Gastroesophageal sphincter (tissue), 4 donors: ENCODE data around the gene SULT1B1. TPM values are rescaled to one million over a fixed set of nuclear protein-coding genes. Genes with fewer than 3 reads are reported as not detected.

Source experiments
- ATAC-seq: fragments of 150-250 bp; one replicate; pipeline ENCODE4 v1.9.1; 2016; ENCODE audit warnings: mild to moderate bottlenecking, moderate library complexity
- H3K27ac ChIP-seq, 4 donors: fragments of 200-600 bp; sonication (generic) in 3 of 4; 1 replicate in 3 of 4; 2 replicates in 1 of 4; pipeline ENCODE4 v1.5.1; 2016 to 2019
- H3K27me3 ChIP-seq: fragments of 200-600 bp; sonication (generic); one replicate; pipeline ENCODE4 v1.5.1; 2019
- H3K36me3 ChIP-seq, 2 donors: fragments of 200-600 bp; sonication (generic); one replicate each; pipeline ENCODE4 v1.5.1; 2019; ENCODE audit warnings: control low read depth in 1 of 2
- H3K4me1 ChIP-seq, 3 donors: fragments of 200-600 bp; sonication (generic); 1 replicate in 2 of 3; 2 replicates in 1 of 3; pipeline ENCODE4 v1.5.1; 2016 to 2019; ENCODE audit warnings: control low read depth in 2 of 3
- H3K4me3 ChIP-seq, 2 donors: fragments of 200-600 bp; sonication (generic); one replicate each; pipeline ENCODE4 v1.5.1; 2019; ENCODE audit warnings: mild to moderate bottlenecking in 1 of 2, moderate library complexity in 1 of 2
- H3K9me3 ChIP-seq, 3 donors: fragments of 200-600 bp; sonication (generic); one replicate each; pipeline ENCODE4 v1.5.1; 2017 to 2019; ENCODE audit warnings: control low read depth in 2 of 3
- EP300 ChIP-seq: sonication (generic); formaldehyde crosslinking; IDR thresholded peaks from one replicate; pipeline ENCODE4 v1.6.1; 2017; ENCODE audit warnings: antibody characterized with exemption, mild to moderate bottlenecking
- POLR2A ChIP-seq, 2 donors: fragments of 450-650 bp; IDR thresholded peaks; one replicate each; pipeline ENCODE4 v1.6.1; 2017; ENCODE audit warnings: antibody characterized with exemption in 2 of 2, mild to moderate bottlenecking in 2 of 2, moderate library complexity in 1 of 2
- POLR2AphosphoS5 ChIP-seq: sonication (generic); formaldehyde crosslinking; IDR thresholded peaks from one replicate; pipeline ENCODE4 v1.6.1; 2017; ENCODE audit warnings: antibody characterized with exemption
- WGBS, 2 donors: methylation state at CpG; one replicate each; pipeline ENCODE4 v1.1.5; 2018; ENCODE audit warnings: low coverage in 1 of 2; 5-methylcytosine and 5-hydroxymethylcytosine counted together
- total RNA-seq, 4 donors: library from RNA; depleted of rRNA; stranded (reverse); fragments of >200 nt; gene quantifications; one replicate each; pipeline ENCODE4 v1.1.0, GENCODE V29; 2016
- TF ChIP-seq, protein P1 (sequence below), 4 experiments: fragments of 200-600 bp in 2 of 4; fragments of 450-650 bp in 2 of 4; sonication (generic) in 1 of 4; IDR thresholded peaks; one replicate each; pipeline ENCODE4 v1.5.1; 2017 to 2019; ENCODE audit warnings: antibody characterized with exemption in 4 of 4, mild to moderate bottlenecking in 2 of 4, moderate library complexity in 2 of 4

Gene SULT1B1
- total RNA-seq, 4 donors from 2014 or later: 0.27 to 1.3 (median 0.87) TPM

- H3K4me1 ChIP-seq: no peaks in the 10 kb centered on the region
- no peak overlapping the region for H3K4me3 ChIP-seq
- TF ChIP-seq EP300 (no peak), POLR2A (IDR thresholded peaks at IDR 0.05) (no peak), POLR2AphosphoS5 (no peak)
- TF ChIP-seq, protein P1, sequence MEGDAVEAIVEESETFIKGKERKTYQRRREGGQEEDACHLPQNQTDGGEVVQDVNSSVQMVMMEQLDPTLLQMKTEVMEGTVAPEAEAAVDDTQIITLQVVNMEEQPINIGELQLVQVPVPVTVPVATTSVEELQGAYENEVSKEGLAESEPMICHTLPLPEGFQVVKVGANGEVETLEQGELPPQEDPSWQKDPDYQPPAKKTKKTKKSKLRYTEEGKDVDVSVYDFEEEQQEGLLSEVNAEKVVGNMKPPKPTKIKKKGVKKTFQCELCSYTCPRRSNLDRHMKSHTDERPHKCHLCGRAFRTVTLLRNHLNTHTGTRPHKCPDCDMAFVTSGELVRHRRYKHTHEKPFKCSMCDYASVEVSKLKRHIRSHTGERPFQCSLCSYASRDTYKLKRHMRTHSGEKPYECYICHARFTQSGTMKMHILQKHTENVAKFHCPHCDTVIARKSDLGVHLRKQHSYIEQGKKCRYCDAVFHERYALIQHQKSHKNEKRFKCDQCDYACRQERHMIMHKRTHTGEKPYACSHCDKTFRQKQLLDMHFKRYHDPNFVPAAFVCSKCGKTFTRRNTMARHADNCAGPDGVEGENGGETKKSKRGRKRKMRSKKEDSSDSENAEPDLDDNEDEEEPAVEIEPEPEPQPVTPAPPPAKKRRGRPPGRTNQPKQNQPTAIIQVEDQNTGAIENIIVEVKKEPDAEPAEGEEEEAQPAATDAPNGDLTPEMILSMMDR (IDR thresholded peaks at IDR 0.05): no peak
- no peaks in the 10 kb centered on the region for H3K9me3 ChIP-seq
- no peak overlapping the region for H3K27ac ChIP-seq
- ATAC-seq: no peak
- H3K27me3 ChIP-seq: no peaks in the 10 kb centered on the region
- WGBS, 2 donors: 36 to 60% methylated on average over 1 of the region's 1 CpG
- no peaks in the 10 kb centered on the region for H3K36me3 ChIP-seq
These were observed 29.2 kb downstream of the SULT1B1 start for GRCh38 chr4:69731241-69731640.

DNA sequence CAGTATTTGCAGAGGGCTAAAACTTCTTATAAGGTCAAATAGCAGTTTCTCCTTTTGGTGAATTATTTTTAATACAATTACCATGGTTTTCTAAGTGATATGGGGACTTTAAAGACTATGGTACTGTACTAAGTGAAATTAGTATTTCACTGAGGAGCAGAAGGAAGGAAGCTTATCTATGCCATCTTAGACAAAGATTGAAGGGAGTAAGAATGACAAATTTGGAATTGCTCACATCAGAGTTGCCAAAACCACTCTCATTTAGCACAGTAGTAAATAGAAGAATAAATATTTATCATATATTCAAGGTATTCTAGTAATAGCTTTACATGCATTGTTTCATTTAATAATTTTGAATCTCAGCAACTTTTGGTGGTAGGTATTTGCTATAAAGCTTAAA is 30.4 kb downstream of the SULT1B1 start:
- TF ChIP-seq POLR2A (IDR thresholded peaks at IDR 0.05) (no peak), EP300 (no peak), POLR2AphosphoS5 (no peak)
- TF ChIP-seq, protein P1 (IDR thresholded peaks at IDR 0.05): no peak
- no peak overlapping the region for H3K27ac ChIP-seq
- ATAC-seq: no peak

DNA sequence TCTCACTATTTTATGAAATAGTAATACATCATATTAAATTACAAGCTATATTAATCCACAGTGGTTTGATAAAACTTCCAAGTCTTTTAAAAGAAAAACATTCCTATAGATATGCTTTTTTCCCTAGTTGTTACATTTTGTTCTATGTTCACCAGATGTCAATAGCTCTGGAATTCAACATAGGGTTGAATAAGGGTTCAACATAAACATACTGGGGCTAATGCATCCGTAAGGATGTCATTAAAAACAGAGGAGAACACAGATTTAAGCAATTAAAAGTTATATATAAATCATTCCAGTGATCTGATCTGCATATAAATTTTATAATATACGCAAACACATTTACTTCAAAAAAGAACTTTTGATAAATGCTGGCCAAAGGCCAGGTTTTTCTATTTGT is 32.5 kb downstream of the SULT1B1 start:
- H3K27me3 ChIP-seq: no peaks in the 10 kb centered on the region
- H3K36me3 ChIP-seq: no peaks in the 10 kb centered on the region
- WGBS, 2 donors: 86 to 88% methylated on average over 2 of the region's 2 CpGs
- H3K4me3 ChIP-seq: no peak overlapping the region
- no peak overlapping the region for H3K27ac ChIP-seq
- TF ChIP-seq EP300 (no peak), POLR2AphosphoS5 (no peak), POLR2A (IDR thresholded peaks at IDR 0.05) (no peak)
- TF ChIP-seq, protein P1 (IDR thresholded peaks at IDR 0.05): no peak
- H3K4me1 ChIP-seq: no peaks in the 10 kb centered on the region
- no peak for ATAC-seq
- H3K9me3 ChIP-seq: peaks cover 0 to 3% (median 0%) of the 10 kb centered on the region in 3 donors

More for the DNA sequence above, 30.4 kb downstream of the SULT1B1 start:
- no peaks in the 10 kb centered on the region for H3K4me1 ChIP-seq
- no peaks in the 10 kb centered on the region for H3K9me3 ChIP-seq
- no peaks in the 10 kb centered on the region for H3K27me3 ChIP-seq
- no peak overlapping the region for H3K4me3 ChIP-seq
- H3K36me3 ChIP-seq: no peaks in the 10 kb centered on the region

GRCh38 chr4:69727426-69727825 is 33.0 kb downstream of the SULT1B1 start:
- no peak for TF ChIP-seq EP300
- TF ChIP-seq, protein P1 (IDR thresholded peaks at IDR 0.05): no peak
- no peak for TF ChIP-seq POLR2A (IDR thresholded peaks at IDR 0.05)
- TF ChIP-seq POLR2AphosphoS5: no peak
- Histone ChIP-seq H3K9me3 (peaks cover 0 to 3% (median 0%) of the 10 kb centered on the region in 3 donors), H3K4me3 (no peak overlapping the region), H3K27ac (no peak overlapping the region), H3K36me3 (no peaks in the 10 kb centered on the region), H3K4me1 (no peaks in the 10 kb centered on the region), H3K27me3 (no peaks in the 10 kb centered on the region)
- 64 to 100% methylated on average over 1 of the region's 1 CpG for WGBS, 2 donors
- ATAC-seq: no peak

DNA sequence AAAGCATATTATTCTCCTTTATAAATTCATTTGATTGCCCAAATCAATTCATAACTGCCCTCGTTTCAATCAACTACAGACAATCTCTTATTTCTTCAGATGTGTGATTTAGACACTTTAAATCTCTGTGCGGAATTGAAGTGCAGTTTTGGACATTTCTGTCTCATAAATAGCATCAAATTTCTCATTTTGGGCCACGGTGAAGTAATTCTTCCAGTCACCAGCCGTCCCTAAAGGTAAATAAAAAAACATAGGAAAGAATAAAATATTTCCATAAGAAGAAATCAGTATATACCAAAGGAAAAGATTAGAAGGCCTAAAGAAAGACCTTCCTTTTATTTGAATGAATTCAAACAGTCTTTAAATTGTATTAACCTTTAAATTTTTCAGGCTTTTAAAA is 33.4 kb downstream of the SULT1B1 start:
- TF ChIP-seq EP300: no peak
- TF ChIP-seq, protein P1 (IDR thresholded peaks at IDR 0.05): no peak
- TF ChIP-seq POLR2A (IDR thresholded peaks at IDR 0.05): no peak
- TF ChIP-seq POLR2AphosphoS5: no peak
- H3K4me1 ChIP-seq: no peaks in the 10 kb centered on the region
- WGBS, 2 donors: 64 to 85% methylated on average over 2 to 4 of the region's 4 CpGs
- no peak for ATAC-seq
- peaks cover 0 to 3% (median 0%) of the 10 kb centered on the region in 3 donors for H3K9me3 ChIP-seq
- H3K27ac ChIP-seq: peak overlapping the region in 1 of 4 donors; percentile 26
- H3K27me3 ChIP-seq: no peaks in the 10 kb centered on the region
- H3K36me3 ChIP-seq: no peaks in the 10 kb centered on the region
- H3K4me3 ChIP-seq: no peak overlapping the region
